ENCODE results near the gene DIS3L2.

DIS3L2 gene

DNA sequence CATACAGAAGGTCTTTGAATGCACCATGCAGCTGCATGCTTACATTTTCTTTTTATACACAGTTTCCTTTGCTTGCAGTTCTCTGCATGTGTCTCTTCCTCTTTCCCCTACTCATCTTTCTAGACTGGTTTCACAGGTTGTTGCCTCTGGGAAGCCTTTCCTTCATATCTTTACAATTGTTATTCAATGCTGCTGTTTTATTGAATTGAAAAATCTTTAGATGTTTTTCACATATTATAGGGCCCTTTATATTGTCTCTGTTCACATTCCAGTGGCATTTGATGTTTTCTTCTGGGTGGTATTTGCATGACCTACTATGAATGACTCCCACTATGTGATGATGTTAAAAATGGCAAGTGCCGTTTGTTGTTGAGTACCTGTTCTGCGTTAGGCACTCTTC, 91.1 kb downstream of the DIS3L2 start:
- TF ChIP-seq SIN3A (IDR thresholded peaks at IDR 0.05; ENCODE audit: borderline replicate concordance, insufficient read depth, low read length) (no peak), POLR2AphosphoS5 (IDR thresholded peaks at IDR 0.05; ENCODE audit: low read depth, low read length) (no peak), FOXP2 (optimal IDR thresholded peaks at IDR 0.05; ENCODE audit: borderline replicate concordance, extremely low read depth, extremely low read length, insufficient read depth) (no peak), TAF1 (IDR thresholded peaks at IDR 0.05; ENCODE audit: borderline replicate concordance, insufficient read depth, low read length) (no peak)
- TF ChIP-seq, protein P1, sequence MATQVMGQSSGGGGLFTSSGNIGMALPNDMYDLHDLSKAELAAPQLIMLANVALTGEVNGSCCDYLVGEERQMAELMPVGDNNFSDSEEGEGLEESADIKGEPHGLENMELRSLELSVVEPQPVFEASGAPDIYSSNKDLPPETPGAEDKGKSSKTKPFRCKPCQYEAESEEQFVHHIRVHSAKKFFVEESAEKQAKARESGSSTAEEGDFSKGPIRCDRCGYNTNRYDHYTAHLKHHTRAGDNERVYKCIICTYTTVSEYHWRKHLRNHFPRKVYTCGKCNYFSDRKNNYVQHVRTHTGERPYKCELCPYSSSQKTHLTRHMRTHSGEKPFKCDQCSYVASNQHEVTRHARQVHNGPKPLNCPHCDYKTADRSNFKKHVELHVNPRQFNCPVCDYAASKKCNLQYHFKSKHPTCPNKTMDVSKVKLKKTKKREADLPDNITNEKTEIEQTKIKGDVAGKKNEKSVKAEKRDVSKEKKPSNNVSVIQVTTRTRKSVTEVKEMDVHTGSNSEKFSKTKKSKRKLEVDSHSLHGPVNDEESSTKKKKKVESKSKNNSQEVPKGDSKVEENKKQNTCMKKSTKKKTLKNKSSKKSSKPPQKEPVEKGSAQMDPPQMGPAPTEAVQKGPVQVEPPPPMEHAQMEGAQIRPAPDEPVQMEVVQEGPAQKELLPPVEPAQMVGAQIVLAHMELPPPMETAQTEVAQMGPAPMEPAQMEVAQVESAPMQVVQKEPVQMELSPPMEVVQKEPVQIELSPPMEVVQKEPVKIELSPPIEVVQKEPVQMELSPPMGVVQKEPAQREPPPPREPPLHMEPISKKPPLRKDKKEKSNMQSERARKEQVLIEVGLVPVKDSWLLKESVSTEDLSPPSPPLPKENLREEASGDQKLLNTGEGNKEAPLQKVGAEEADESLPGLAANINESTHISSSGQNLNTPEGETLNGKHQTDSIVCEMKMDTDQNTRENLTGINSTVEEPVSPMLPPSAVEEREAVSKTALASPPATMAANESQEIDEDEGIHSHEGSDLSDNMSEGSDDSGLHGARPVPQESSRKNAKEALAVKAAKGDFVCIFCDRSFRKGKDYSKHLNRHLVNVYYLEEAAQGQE (IDR thresholded peaks at IDR 0.05; ENCODE audit: insufficient read depth in 1 of 2, low read depth in 2 of 2, low read length in 2 of 2) = no peak

DNA sequence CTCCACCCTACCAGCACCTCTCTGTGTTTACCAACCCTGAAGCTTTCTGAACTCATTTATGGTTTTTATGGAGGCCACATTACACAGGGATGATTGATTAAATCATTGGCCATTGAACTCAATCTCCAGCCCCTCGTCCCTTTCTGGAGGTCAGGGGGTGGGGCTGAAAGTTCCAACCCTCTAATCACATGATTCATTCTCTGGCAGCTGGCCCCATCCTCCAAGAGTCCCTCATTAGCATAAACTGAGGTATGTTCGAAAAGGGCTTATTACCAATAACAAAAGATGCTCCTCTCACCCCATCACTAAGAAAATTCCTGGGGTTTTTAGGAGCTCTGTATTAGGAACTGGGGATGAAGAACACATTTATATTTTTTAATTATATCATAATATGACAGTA, 92.3 kb downstream of the DIS3L2 start:
- TF ChIP-seq, protein P1 (IDR thresholded peaks at IDR 0.05; ENCODE audit: insufficient read depth in 1 of 2, low read depth in 2 of 2, low read length in 2 of 2) = no peak
- no peak for TF ChIP-seq SIN3A (IDR thresholded peaks at IDR 0.05; ENCODE audit: borderline replicate concordance, insufficient read depth, low read length)
- no peak for TF ChIP-seq FOXP2 (optimal IDR thresholded peaks at IDR 0.05; ENCODE audit: borderline replicate concordance, extremely low read depth, extremely low read length, insufficient read depth)
- TF ChIP-seq POLR2AphosphoS5 (IDR thresholded peaks at IDR 0.05; ENCODE audit: low read depth, low read length) = no peak
- TF ChIP-seq TAF1 (IDR thresholded peaks at IDR 0.05; ENCODE audit: borderline replicate concordance, insufficient read depth, low read length) = no peak

DNA sequence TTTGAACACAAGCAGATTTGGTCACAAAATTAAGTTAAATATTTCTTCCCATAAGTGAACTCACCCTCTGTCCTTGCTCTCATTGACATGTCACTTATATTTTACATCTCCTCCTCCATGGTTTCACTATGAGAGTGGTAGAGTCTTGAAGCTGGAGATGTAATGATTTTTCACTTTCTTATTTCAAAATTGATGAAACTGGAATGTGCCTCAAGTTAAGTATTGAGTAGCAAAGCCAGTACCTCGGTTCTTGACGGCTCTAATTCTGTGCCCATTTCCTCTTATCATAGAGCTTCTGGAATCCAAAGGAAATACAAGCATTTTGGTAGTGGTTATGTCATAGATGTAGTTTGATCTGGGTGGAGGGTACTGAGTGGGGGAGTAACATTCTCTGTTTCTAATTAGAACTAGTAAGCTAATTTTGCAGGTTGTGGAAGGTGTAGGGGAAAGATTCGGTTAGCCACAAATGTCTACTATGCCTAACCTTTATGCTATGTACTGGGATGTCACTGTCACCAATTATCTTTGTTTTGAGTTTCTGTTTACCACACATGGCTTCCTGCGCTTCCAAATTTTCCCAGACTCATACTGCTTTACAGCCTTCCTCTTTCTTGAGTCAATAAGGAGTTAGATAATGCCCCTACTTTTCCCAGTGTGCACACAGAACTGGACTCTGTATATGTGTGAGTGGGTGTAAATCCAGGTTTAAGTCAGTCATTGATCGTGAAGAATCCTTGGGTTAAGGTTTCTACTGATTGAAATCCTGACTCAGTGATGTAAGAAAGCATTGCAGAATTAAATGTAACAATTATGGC, 96.8 kb downstream of the DIS3L2 start:
- TF ChIP-seq FOXP2 (optimal IDR thresholded peaks at IDR 0.05; ENCODE audit: borderline replicate concordance, extremely low read depth, extremely low read length, insufficient read depth) (no peak), SIN3A (IDR thresholded peaks at IDR 0.05; ENCODE audit: borderline replicate concordance, insufficient read depth, low read length) (no peak), POLR2AphosphoS5 (IDR thresholded peaks at IDR 0.05; ENCODE audit: low read depth, low read length) (no peak)

DNA sequence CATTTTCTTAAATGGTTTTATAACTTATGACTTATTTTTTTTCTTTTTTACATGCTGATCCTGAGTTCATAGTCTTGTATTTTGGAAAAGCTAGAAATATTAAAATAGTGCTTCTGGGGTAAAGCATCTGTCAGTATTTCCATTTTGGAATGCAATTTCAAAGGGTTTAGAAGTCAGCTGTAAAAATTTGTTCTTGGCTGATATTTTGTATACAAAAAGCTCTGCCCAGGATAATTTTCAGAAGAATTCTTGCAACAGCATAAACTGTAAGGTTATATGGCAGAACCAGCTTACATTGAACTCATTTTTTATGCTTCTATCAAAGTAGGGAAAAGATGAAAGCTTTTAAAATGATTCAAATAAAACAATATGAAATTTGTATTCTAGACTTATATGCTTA, 97.4 kb downstream of the DIS3L2 start:
- TF ChIP-seq, protein P1 (IDR thresholded peaks at IDR 0.05; ENCODE audit: insufficient read depth in 1 of 2, low read depth in 2 of 2, low read length in 2 of 2) = no peak
- TF ChIP-seq TAF1 (IDR thresholded peaks at IDR 0.05; ENCODE audit: borderline replicate concordance, insufficient read depth, low read length) = no peak
- TF ChIP-seq POLR2AphosphoS5 (IDR thresholded peaks at IDR 0.05; ENCODE audit: low read depth, low read length) = no peak
- TF ChIP-seq FOXP2 (optimal IDR thresholded peaks at IDR 0.05; ENCODE audit: borderline replicate concordance, extremely low read depth, extremely low read length, insufficient read depth) = no peak
- TF ChIP-seq SIN3A (IDR thresholded peaks at IDR 0.05; ENCODE audit: borderline replicate concordance, insufficient read depth, low read length) = no peak

DNA sequence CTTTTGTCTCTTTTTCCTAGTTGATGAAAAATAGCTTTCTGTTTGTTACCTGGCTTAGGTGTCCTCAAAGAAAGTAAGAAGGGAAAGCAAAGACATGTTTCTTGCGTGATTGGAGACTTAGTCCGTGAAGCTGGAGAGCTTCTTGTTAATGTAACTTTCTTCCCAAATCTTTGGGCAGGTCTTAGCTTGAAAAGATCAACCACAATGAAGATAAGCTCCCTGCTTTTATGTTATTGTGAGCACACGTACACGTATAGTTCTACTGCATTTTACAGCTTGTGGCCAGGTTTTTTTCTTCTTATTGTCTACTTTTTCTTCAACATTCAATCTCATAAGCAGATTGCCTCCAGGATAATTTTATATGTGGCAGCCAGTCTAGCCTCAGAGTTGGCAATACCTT, 99.8 kb downstream of the DIS3L2 start:
- TF ChIP-seq FOXP2 (optimal IDR thresholded peaks at IDR 0.05; ENCODE audit: borderline replicate concordance, extremely low read depth, extremely low read length, insufficient read depth) = no peak
- no peak for TF ChIP-seq SIN3A (IDR thresholded peaks at IDR 0.05; ENCODE audit: borderline replicate concordance, insufficient read depth, low read length)
- no peak for TF ChIP-seq POLR2AphosphoS5 (IDR thresholded peaks at IDR 0.05; ENCODE audit: low read depth, low read length)
- TF ChIP-seq, protein P1 (IDR thresholded peaks at IDR 0.05; ENCODE audit: insufficient read depth in 1 of 2, low read depth in 2 of 2, low read length in 2 of 2) = no peak

Data from PFSK-1 (cell line).